CD4-positive, CD25-positive, alpha-beta regulatory T cell (primary cell): Measurements from ENCODE around the gene KANSL1L. TPM values are rescaled to one million over a fixed set of nuclear protein-coding genes. Genes with fewer than 3 reads are reported as not detected.

Experiments
- ATAC-seq, 2 donors: fragments of 150-1000 bp; cut with Tn5 transposase; one replicate each; pipeline ENCODE4 v1.10.0; 2021; ENCODE audit warnings: low read depth in 2 of 2, moderate number of reproducible peaks in 2 of 2, moderate library complexity in 1 of 2
- DNase-seq, 3 donors: peaks; one replicate each; pipeline versions ENCODE4 v3.0.0 to v3.0.0-alpha.2; 2012 to 2022; ENCODE audit warnings: mixed read lengths in 1 of 3
- H3K27ac ChIP-seq: one replicate; pipeline ENCODE4 v1.7.0; 2013; ENCODE audit warnings: mild to moderate bottlenecking, low read length; ENCODE audit not compliant: insufficient read depth, poor library complexity, severe bottlenecking
- H3K27me3 ChIP-seq: one replicate; pipeline ENCODE4 v1.7.0; 2013; ENCODE audit warnings: low read length; ENCODE audit not compliant: control insufficient read depth, insufficient read depth
- H3K36me3 ChIP-seq: one replicate; pipeline ENCODE4 v1.7.0; 2013; ENCODE audit warnings: mild to moderate bottlenecking, low read length, moderate library complexity; ENCODE audit not compliant: control insufficient read depth, insufficient read depth
- H3K4me1 ChIP-seq: 2 replicates; pipeline ENCODE4 v1.7.0; 2013; ENCODE audit warnings: mild to moderate bottlenecking, low read length; ENCODE audit not compliant: insufficient read depth, control insufficient read depth, poor library complexity, severe bottlenecking
- H3K4me3 ChIP-seq: one replicate; pipeline ENCODE4 v1.7.0; 2013; ENCODE audit warnings: low read depth, mild to moderate bottlenecking, low read length, moderate library complexity
- H3K9me3 ChIP-seq, 2 experiments: 1 replicate in 1 of 2; 2 replicates in 1 of 2; pipeline ENCODE4 v1.7.0; 2013; ENCODE audit warnings: low read length in 2 of 2, mild to moderate bottlenecking in 1 of 2, moderate library complexity in 1 of 2; ENCODE audit not compliant: control insufficient read depth in 2 of 2
- H3K27ac Mint-ChIP-seq, 3 donors: one replicate each; pipeline ENCODE4 v1.8.0; 2020 to 2022; ENCODE audit warnings: mild to moderate bottlenecking in 3 of 3, mixed read lengths in 3 of 3, moderate library complexity in 2 of 3
- H3K27me3 Mint-ChIP-seq: one replicate; pipeline ENCODE4 v1.8.0; 2022; ENCODE audit warnings: mild to moderate bottlenecking, mixed read lengths
- H3K36me3 Mint-ChIP-seq: one replicate; pipeline ENCODE4 v1.8.0; 2020; ENCODE audit warnings: mixed read lengths
- H3K4me1 Mint-ChIP-seq, 4 donors: one replicate each; pipeline ENCODE4 v1.8.0; 2020 to 2022; ENCODE audit warnings: mixed read lengths in 4 of 4, mild to moderate bottlenecking in 1 of 4
- H3K4me3 Mint-ChIP-seq, 4 donors: one replicate each; pipeline ENCODE4 v1.8.0; 2020 to 2022; ENCODE audit warnings: mild to moderate bottlenecking in 4 of 4, mixed read lengths in 4 of 4, moderate library complexity in 3 of 4
- H3K9me3 Mint-ChIP-seq, 7 donors: one replicate each; pipeline ENCODE4 v1.8.0; 2020 to 2022; ENCODE audit warnings: mixed read lengths in 7 of 7, mild to moderate bottlenecking in 3 of 7, moderate library complexity in 2 of 7
- polyA plus RNA-seq, 4 donors: library from polyadenylated mRNA; unstranded; fragments of 300-500 nt; fragmentation: Illumina TruSeq; gene quantifications; one replicate each; pipeline ENCODE4 v1.2.3, GENCODE V29; 2021
- total RNA-seq: library from RNA; stranded (reverse); gene quantifications from one replicate; pipeline ENCODE4 v1.2.3, GENCODE V29; 2022

The KANSL1L gene
- total and polyA plus RNA-seq, 5 donors from 2014 or later, result 0.49 to 7.3 (median 0.96) TPM

DNA sequence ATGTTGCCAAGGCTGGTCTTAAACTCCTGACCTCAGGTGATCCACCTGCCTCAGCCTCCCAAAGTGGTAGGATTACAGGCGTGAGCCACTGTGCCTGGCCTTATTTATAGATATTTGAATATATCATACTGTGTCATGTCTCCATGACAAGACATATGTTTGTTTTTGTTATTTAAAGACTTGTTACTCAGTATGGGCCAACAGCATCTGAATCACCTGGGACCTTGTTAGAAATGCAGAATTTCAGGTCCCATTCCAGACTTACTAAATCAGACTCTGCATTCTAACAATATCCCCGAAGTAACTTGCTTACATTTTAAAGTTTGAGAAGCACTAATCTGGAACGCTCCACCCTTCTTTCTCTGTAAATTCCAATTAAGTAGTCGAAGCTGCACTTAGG, 135.5 kb downstream of the KANSL1L start:
- H3K27ac ChIP-seq, result no peak overlapping the region
- no peaks in the 10 kb centered on the region for H3K4me1 ChIP-seq
- DNase-seq (no peak), ATAC-seq (no peak)
- Mint-ChIP-seq H3K27me3 (no peaks in the 10 kb centered on the region), H3K36me3 (peaks cover 4% of the 10 kb centered on the region), H3K4me3 (no peak overlapping the region), H3K27ac (no peak overlapping the region), H3K4me1 (peaks cover 0 to 16% (median 1%) of the 10 kb centered on the region in 4 donors), H3K9me3 (no peaks in the 10 kb centered on the region)
- H3K27me3 ChIP-seq, result no peaks in the 10 kb centered on the region
- H3K36me3 ChIP-seq, result peaks cover under 1% of the 10 kb centered on the region
- H3K9me3 ChIP-seq, result no peaks in the 10 kb centered on the region
- H3K4me3 ChIP-seq, result no peak overlapping the region

DNA sequence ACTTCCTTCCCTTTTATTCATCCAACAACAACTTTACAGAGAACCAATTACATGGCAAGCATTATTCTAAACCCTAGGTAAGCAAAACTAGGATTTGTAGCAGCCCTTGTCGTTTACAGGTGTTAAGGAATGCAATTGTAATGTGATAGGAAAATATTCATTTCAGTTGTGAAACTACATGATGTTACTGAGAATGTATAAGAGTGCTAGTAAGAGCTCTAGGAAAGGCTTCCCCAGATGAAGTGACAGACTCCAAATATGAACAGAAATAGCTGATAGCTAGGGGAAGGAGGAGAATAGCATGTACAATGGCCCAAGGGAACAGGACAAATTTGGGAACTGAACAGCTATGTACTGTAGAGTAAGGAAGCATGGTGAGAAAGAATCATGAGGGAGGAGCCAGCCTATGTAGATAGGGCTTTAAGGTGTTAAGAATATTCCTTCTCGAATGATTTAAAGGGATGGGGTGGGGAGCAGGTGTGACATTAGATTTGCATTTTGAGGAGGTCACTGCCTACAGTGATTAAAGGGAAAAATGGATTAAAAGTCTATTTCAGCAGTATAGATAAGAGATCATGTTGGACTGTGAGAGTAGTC, 137.0 kb downstream of the KANSL1L start:
- H3K36me3 Mint-ChIP-seq, result peaks cover 4% of the 10 kb centered on the region
- H3K27ac ChIP-seq, result no peak overlapping the region
- H3K4me1 ChIP-seq, result no peaks in the 10 kb centered on the region
- H3K27me3 ChIP-seq, result no peaks in the 10 kb centered on the region
- no peak overlapping the region for H3K4me3 Mint-ChIP-seq
- H3K9me3 ChIP-seq, result no peaks in the 10 kb centered on the region
- H3K27ac Mint-ChIP-seq, result peak overlapping the region in 1 of 3 donors; percentile 30
- no peaks in the 10 kb centered on the region for H3K27me3 Mint-ChIP-seq
- DNase-seq (no peak), ATAC-seq (no peak)
- H3K4me1 Mint-ChIP-seq, result peaks cover 0 to 20% (median 1%) of the 10 kb centered on the region in 4 donors
- H3K9me3 Mint-ChIP-seq, result no peaks in the 10 kb centered on the region
- H3K4me3 ChIP-seq, result no peak overlapping the region
- no peaks in the 10 kb centered on the region for H3K36me3 ChIP-seq

DNA sequence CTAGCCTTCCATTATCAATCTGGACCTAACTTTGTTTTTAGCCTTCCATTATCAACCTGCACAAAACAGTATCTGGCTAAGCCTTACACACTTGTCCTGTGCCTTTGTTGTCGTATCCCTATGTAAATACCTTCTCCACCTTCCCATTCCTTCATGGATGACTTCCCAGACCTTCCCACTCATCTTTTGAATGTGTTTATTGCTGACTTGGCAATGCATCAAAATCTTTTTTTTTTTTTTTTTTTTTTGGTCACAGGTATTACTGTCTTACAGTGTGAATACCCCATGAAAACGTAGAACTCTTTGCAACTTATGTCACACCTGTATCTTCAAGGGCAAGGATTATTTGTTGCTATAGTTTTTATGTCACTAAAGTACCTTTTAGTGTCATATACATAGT, 143.0 kb downstream of the KANSL1L start:
- no peaks in the 10 kb centered on the region for H3K27me3 Mint-ChIP-seq
- no peak for DNase-seq
- peaks cover 11% of the 10 kb centered on the region for H3K36me3 ChIP-seq

DNA sequence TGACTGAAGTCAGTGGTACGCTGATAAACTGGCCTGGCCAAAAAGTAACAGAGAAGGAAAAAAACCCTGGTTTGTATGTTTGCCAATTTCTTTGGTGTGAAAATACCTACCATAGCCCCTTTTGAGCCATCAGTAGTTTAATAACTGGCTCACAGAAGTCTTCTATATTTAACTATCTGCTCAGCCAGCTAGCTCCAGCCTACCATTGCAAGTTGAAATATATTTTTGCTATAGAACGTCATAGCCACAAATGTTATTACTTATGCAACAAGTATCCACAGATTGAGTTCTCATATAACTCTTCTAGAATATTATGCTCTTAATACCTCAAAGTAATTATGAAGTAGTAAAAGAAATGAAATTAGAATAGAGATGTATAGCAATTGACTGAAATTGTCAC, 143.6 kb downstream of the KANSL1L start:
- Histone ChIP-seq H3K4me1 (no peaks in the 10 kb centered on the region), H3K4me3 (no peak overlapping the region), H3K27ac (no peak overlapping the region), H3K9me3 (no peaks in the 10 kb centered on the region), H3K36me3 (peaks cover 17% of the 10 kb centered on the region), H3K27me3 (no peaks in the 10 kb centered on the region)
- H3K4me1 Mint-ChIP-seq, result peaks cover 0 to 4% (median under 1%) of the 10 kb centered on the region in 4 donors
- H3K9me3 Mint-ChIP-seq, result no peaks in the 10 kb centered on the region
- no peaks in the 10 kb centered on the region for H3K27me3 Mint-ChIP-seq
- H3K4me3 Mint-ChIP-seq, result no peak overlapping the region
- DNase-seq (no peak), ATAC-seq (no peak)
- no peak overlapping the region for H3K27ac Mint-ChIP-seq
- H3K36me3 Mint-ChIP-seq, result peaks cover 10% of the 10 kb centered on the region

More for the DNA sequence above, 143.0 kb downstream of the KANSL1L start:
- Mint-ChIP-seq H3K4me3 (no peak overlapping the region), H3K36me3 (peaks cover 14% of the 10 kb centered on the region), H3K4me1 (peaks cover 0 to 9% (median 1%) of the 10 kb centered on the region in 4 donors), H3K27ac (no peak overlapping the region), H3K9me3 (no peaks in the 10 kb centered on the region)
- H3K27me3 ChIP-seq, result no peaks in the 10 kb centered on the region
- H3K9me3 ChIP-seq, result no peaks in the 10 kb centered on the region
- ATAC-seq, result no peak
- no peak overlapping the region for H3K4me3 ChIP-seq
- H3K4me1 ChIP-seq, result no peaks in the 10 kb centered on the region
- H3K27ac ChIP-seq, result no peak overlapping the region

DNA sequence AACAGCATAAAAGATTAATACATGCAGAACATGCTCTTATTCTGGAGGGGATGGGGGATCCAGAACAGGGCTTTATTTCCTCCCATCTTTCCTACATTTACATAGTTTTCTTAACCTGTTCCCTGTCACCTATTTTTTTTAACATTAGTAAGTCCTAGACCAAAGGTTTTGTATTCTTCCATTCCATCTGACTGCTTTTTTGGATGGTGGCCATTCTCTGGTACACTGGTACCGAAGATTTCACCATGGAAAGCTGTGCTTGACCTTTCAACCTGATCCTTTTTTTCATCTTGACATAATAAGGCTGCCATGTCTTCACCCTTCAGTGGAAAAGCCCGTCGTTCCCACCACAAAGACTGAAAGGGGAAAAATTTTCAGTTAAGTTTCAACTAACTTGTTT, 148.4 kb downstream of the KANSL1L start:
- Histone ChIP-seq H3K36me3 (peaks cover 63% of the 10 kb centered on the region), H3K27me3 (no peaks in the 10 kb centered on the region), H3K4me3 (no peak overlapping the region), H3K4me1 (no peaks in the 10 kb centered on the region), H3K9me3 (no peaks in the 10 kb centered on the region), H3K27ac (no peak overlapping the region)
- DNase-seq, result no peak
- Mint-ChIP-seq H3K27ac (no peak overlapping the region), H3K36me3 (peaks cover 30% of the 10 kb centered on the region), H3K9me3 (no peaks in the 10 kb centered on the region), H3K27me3 (no peaks in the 10 kb centered on the region), H3K4me1 (peaks cover 2 to 6% (median 4%) of the 10 kb centered on the region in 4 donors), H3K4me3 (no peak overlapping the region)
- ATAC-seq, result no peak

DNA sequence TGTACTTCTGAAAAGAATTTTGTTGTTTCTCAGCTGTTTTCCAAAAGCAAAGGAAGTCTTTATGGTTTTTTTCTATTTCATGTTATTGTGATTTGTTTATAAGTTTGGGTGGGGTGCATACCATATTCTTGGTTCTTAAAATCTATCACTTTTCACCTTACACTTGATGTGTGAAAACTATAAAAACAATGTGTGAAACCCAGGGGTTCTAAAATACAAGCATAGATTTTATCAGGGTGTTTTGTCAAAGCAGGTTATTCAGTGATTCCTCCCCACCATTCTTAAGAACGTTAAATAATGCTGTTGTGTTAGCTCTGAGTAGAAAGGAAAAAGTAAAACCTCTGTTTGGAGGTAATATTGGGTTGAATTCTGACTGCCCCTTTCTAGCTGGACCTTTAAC, 151.1 kb downstream of the KANSL1L start:
- no peaks in the 10 kb centered on the region for H3K27me3 Mint-ChIP-seq
- no peaks in the 10 kb centered on the region for H3K27me3 ChIP-seq
- no peaks in the 10 kb centered on the region for H3K4me1 ChIP-seq
- H3K4me3 Mint-ChIP-seq, result no peak overlapping the region
- no peaks in the 10 kb centered on the region for H3K9me3 Mint-ChIP-seq
- no peaks in the 10 kb centered on the region for H3K9me3 ChIP-seq
- peaks cover 86% of the 10 kb centered on the region for H3K36me3 ChIP-seq
- no peak for DNase-seq
- ATAC-seq, result no peak
- H3K4me1 Mint-ChIP-seq, result peaks cover 5 to 8% (median 7%) of the 10 kb centered on the region in 4 donors
- H3K27ac Mint-ChIP-seq, result no peak overlapping the region
- H3K4me3 ChIP-seq, result no peak overlapping the region
- H3K27ac ChIP-seq, result no peak overlapping the region
- peaks cover 33% of the 10 kb centered on the region for H3K36me3 Mint-ChIP-seq

DNA sequence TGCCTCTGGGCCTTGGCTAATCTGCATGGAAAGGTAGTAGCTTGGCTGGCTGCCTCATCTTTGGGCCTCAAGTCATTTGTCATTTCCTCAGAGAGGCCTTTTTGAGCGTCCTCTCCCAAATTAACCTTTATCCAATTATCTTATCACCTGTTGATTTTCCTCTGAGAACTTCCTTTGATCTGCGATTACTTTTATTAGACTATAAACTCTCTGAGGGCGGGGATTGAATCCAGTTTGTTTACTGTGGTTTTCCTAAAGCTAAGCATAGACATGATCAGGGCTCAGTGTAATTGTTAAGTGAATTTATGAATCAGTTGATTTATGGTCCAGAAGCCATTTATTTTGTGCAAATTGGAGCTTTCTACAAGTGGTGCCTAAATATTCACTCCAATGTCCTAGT, 161.3 kb downstream of the KANSL1L start:
- H3K36me3 Mint-ChIP-seq, result peaks cover 34% of the 10 kb centered on the region
- no peaks in the 10 kb centered on the region for H3K9me3 Mint-ChIP-seq
- H3K4me3 Mint-ChIP-seq, result no peak overlapping the region
- Histone ChIP-seq H3K27me3 (no peaks in the 10 kb centered on the region), H3K36me3 (peaks cover 48% of the 10 kb centered on the region), H3K4me3 (no peak overlapping the region), H3K27ac (no peak overlapping the region), H3K4me1 (peaks cover 8% of the 10 kb centered on the region), H3K9me3 (no peaks in the 10 kb centered on the region)
- no peak overlapping the region for H3K27ac Mint-ChIP-seq
- DNase-seq, result no peak
- ATAC-seq, result no peak
- no peaks in the 10 kb centered on the region for H3K27me3 Mint-ChIP-seq
- peaks cover 23 to 58% (median 56%) of the 10 kb centered on the region in 4 donors for H3K4me1 Mint-ChIP-seq

DNA sequence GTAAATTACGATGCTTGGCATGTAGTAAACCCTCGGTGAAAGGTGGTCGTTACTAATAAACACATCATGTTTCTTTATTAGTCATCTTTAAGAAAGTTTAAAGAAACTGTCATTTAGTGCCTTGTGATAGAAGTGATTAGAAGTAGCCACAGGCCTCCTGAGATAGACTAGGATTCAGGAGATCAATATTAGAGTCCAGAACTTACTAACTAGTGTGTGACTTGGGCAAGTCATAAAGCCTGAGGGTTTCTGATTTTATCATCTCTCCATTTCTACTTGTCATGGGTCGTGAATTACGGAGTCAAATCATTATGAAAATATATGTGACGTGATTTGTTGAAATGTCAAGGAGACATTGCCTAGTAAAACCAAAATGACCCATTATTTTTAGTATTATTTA, 162.1 kb downstream of the KANSL1L start:
- Histone ChIP-seq H3K27ac (no peak overlapping the region), H3K9me3 (no peaks in the 10 kb centered on the region), H3K4me1 (peaks cover 16% of the 10 kb centered on the region), H3K36me3 (peaks cover 48% of the 10 kb centered on the region), H3K4me3 (no peak overlapping the region), H3K27me3 (no peaks in the 10 kb centered on the region)
- no peak overlapping the region for H3K27ac Mint-ChIP-seq
- ATAC-seq (no peak), DNase-seq (no peak)
- H3K36me3 Mint-ChIP-seq, result peaks cover 30% of the 10 kb centered on the region
- no peaks in the 10 kb centered on the region for H3K27me3 Mint-ChIP-seq
- no peaks in the 10 kb centered on the region for H3K9me3 Mint-ChIP-seq
- H3K4me3 Mint-ChIP-seq, result no peak overlapping the region
- H3K4me1 Mint-ChIP-seq, result peaks cover 21 to 64% (median 62%) of the 10 kb centered on the region in 4 donors
